GM21360 (cell line): ENCODE data around the gene HOATZ.

Experiments used
- ATAC-seq: cut with Tn5 transposase; IDR thresholded peaks from one replicate; pipeline ENCODE4 v1.9.1; 2021; ENCODE audit warnings: mild to moderate bottlenecking, moderate library complexity; ENCODE audit not compliant: unreplicated experiment

The HOATZ gene

GRCh38 chr11:111548525-111548924, 33.9 kb downstream of the HOATZ start:
- ATAC-seq: no peak

DNA sequence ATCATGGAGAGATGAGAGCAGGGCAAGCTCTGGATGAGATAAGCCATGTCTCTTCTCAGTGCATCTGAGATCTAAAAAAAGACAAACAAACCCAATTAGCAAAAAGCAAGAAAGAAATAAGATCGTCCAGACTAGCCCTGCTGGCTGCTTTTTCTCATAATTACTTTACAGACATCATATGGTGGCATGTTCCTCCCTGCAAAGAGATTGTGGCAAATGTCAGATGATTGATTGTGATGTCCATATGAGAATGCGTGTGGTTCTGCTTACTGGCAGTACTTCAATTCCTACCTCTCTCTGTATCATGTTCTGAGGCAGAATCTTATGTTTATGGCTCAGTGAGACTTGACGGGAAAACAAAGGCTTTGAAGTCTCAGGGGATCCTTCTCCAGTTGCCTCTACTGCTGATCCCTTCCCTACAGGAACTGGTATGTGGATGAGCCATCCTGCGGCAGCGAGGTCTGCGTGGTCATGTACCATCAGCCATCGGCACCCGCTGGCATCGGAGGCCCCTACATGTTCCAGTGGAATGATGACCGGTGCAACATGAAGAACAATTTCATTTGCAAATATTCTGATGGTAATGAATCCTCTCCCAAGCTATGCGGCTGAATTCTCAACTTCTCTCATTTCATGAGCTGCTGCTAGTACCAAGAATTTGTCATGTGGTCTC, 34.8 kb downstream of the HOATZ start:
- ATAC-seq: no peak

DNA sequence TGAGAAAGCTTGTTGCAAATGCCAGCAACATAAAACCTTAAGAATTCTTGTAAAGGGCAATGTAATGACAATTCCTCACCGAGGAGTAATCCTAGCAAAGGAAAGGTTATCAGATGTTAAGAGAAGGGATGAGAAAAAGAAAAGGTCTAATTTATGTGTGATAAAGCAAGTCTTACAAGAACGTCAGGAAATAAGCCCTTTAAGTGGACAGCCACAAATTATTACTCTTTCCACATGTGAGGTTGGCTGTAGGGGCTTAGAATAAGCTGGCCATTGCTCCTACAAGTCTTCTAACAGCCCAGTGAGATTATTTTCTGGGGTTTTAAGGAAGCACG, 35.3 kb downstream of the HOATZ start:
- ATAC-seq: no peak

DNA sequence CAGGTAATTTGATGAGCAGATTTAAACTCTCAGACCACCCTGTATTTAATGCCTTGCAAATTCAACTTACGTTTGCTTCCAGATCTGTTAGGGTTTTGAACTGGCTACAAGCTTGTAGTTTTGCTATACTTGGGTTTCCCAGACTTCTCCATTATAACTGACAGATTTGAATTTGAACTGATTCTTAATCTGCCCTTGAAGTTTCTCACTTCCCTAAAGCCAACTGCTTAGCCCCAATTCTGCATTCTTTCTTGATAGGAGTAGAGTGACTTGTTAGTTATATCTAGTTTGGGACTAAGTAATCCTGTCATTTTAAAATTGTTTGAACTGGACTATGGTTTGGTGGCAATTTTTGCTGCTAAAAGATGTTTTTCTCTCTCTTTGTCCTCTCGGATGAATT, 35.7 kb downstream of the HOATZ start:
- ATAC-seq: no peak

- ATAC-seq: no peak
These were observed 40.0 kb downstream of the HOATZ start for GRCh38 chr11:111554532-111554931.

DNA sequence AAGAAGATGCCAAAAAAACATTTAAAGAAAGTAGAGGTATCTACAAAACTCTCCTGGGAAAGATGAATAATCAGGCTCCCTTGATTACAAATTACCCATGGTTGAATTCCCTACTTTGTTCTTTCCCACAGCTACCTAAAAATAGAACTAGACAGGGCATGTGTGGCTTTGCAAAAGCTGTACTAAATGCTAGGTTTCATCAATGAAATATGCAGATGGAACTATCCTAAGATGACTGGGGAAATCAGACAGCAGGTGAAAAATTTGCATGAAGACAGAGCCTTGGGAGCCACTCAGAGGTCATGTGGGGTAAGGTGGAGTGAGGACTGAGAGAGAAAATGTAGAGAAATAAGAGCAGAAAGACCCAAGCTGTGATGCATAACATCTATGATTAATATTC, 40.7 kb downstream of the HOATZ start:
- ATAC-seq: no peak

- no peak for ATAC-seq
These were observed 43.0 kb downstream of the HOATZ start for GRCh38 chr11:111557425-111558111.

DNA sequence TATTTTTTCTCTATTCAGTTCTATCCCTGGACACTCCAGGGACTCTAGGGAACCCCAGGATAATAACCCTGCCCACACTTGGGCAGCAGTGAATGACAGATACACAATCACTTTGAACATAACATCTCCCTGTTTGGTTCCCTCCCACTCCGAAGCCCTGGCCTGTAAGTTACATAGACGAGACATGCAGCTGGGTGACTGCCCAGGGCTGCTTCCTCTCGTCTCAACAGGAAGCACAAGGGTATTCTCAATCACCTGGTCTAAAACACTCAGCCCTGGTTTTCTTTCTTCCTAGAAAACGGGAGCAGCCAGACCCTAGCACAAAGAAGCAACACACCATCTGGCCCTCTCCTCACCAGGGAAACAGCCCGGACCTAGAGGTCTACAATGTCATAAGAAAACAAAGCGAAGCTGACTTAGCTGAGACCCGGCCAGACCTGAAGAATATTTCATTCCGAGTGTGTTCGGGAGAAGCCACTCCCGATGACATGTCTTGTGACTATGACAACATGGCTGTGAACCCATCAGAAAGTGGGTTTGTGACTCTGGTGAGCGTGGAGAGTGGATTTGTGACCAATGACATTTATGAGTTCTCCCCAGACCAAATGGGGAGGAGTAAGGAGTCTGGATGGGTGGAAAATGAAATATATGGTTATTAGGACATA, 45.4 kb downstream of the HOATZ start:
- ATAC-seq: no peak

DNA sequence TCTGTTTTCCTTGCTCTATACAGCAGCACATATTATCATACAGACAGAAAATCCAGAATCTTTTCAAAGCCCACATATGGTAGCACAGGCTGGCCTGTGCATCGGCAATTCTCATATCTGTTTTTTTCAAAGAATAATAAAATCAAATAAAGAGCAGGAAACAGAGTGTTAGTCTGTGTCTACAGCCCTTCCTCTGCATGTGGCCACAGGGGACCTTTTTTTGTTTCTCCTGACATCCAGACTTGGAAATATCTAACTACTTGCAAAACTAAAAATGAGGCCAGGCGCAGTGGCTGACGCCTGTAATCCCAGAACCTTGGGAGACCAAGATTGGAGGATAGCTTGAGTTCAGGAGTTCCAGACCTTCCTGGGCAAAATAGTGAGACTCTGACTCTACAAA, 46.2 kb downstream of the HOATZ start:
- no peak for ATAC-seq

- ATAC-seq: no peak
These were observed 46.7 kb downstream of the HOATZ start for GRCh38 chr11:111561306-111561705.

DNA sequence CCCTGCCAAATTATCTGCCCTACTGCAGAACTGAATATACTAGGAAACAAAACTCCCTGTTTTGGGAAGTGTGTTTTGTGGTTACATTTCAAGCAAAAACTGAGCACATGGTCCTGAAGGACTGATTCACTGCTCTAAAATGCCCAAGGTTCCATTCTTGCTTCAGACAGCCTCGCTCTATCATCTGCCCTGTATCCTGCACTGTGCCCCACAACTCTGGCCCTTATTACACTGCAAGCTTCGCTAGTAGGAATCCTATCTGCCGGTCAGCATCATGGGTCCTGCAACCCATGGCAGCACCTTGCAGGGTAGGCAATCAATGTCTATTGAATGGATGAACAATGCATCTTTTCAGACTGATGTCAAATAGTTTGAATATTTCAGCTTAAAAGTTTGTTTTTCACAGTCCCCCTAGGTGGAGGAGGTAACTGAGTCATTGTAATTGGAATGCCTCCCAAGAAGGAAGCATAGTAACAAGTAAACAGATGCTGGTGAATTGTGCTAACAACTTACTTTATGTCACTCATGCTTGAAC, 47.3 kb downstream of the HOATZ start:
- ATAC-seq: no peak

- no peak for ATAC-seq
These were observed 48.3 kb downstream of the HOATZ start for GRCh38 chr11:111562692-111563389.

DNA sequence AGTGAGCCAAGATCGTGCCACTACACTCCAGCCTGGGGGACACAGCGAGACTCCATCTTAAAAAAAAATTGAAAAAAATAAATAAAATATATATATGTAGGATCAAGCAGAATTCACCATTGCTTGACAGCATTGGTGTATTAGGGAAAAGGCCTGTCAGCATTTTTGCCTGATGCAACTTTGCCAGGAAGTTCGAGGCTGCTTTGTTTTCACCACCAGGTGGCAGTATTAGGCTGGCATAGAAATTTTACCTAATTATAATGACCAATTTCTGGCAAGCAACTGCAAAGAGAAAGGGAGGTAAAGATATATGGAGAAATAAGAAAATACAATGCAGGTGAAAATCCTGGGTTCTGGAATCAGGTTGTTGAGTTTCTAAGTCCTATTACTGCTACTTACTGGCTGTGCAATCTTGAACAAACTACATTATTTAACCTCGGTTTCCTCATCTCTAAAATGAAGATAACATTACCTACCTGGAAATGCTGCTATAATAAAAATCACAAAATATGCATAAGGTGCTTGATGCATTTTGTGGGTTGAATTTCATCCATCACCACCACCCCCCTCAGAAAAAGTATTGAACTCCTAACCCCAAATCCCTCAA, 50.6 kb downstream of the HOATZ start:
- ATAC-seq: no peak

- ATAC-seq: no peak
These were observed 51.7 kb downstream of the HOATZ start for GRCh38 chr11:111566324-111566723.

DNA sequence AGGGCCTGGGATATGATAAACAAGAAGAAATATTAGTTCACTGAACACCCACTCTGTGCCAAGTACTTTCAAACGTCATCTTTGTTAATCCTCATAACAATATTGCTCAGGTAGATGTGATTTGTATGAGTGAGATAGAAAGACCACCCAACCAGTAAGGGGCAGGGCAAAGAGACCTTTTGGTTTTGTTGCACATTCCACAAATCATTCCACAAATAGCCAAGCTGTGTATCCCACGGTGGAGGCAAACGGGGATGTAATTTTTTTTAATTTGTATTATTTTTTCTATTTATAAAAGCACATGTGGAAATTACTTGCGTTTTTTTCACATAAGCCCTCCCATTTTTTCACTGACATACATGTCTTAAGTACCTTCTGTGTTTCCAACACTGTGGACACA, 54.9 kb downstream of the HOATZ start:
- ATAC-seq: no peak

GRCh38 chr11:111570796-111571195, 56.2 kb downstream of the HOATZ start:
- no peak for ATAC-seq

DNA sequence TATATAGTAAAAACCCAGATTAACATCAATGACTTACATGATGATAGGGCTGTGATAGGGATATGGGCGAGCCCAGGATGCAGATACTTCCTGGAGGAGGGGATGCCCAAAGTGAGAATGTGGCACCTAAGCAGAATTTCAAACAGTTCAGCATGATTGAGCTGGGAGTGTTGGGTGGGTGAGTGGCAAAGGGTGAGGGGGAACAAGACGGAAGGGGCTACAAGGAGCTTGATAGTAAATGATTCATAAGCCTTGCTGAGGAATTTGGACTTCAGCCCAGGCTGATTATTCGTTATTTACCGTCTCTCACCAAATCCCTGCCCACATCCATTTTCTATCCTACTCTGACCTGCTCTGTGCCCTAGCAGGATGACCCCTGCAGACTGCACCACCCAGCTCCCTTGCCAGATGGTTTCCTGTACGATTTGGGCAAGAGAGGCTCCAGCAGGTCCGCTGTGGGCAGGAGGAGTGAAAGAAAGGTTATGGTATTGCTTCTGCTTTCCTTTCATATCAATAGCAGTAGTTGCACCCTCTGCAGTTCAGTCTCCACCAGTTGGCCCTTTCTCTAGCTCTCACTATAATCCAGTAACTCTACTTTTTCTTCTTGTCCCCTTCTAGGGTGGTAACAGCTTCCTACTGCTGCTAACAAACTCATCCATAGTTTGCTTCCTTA, 57.4 kb downstream of the HOATZ start:
- no peak for ATAC-seq

DNA sequence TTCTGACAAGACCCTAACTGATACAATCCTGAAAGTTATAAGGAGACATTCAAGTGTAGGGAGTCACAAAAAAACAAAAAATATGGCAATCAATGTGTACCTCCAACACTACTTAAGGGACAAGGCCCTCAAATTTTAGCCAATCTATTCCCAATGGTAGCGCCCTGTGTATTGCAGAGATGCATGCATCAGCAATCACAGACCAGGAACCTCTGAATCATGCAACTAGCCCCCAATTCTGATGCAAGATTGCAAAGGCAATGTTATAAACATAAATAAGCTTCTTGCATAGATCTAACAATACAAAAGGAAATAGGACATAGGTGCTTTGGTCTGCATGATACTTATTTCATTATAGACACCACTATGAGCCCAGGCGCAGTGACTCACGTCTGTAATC, 58.0 kb downstream of the HOATZ start:
- no peak for ATAC-seq

DNA sequence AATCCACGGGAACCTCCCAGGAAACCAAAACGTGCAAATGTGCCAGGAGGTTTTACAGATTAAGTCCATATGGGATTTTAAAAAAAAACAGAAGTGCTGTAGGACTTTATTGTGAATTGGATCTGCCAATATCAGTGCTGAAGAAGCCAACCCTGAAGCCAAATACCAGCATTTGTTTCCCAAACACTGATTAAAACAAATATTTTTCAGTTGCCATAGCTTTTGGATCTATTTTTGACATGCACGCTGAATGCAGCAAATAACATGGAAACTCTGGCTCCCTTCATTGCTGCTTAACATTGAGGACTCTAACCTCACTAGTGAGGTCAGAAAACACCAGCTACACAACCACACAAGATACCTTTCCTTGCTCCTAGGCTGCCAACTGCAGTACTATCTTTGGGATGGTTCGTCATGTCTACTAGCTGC, 59.3 kb downstream of the HOATZ start:
- ATAC-seq: no peak

DNA sequence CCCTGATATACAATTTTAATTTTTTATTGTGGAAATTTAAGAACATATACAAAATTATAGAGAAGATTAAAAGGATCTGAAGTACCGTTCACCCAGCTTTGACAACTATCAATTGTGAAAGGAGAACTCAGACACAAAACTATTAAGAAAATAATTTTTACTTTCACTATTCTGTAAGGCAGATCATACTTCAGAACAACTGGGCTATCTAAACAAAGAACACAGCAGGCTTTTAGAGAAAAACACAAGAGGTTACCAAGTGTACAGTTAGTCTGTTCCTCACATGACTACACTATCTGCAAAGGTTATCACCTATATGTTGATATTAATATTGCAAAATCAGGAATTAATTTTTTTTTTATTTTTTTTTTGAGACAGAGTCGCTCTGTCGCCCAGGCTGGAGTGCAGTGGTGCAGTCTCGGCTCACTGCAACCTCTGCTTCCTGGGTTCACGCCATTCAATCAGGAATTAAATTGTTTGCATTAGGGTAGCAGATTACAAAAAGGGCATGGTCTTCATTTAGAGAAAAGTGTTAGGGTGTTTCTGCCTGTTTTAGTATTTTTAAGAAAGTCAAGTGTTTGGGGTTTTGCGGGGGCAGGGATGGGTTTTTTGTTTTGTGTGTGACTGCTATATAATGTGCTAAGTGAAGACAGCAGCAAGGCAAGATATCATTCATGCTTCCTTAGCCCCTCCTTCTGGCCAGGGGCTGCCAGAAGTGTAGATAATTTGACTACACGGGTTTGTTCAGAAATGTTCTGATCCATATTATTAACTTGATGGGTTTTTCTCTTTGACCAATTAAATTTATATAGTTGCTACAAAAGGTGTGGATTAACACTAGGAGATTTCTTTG, 60.0 kb downstream of the HOATZ start:
- ATAC-seq: peak; percentile 66
